ENCODE results near the gene PRSS50.

Gene PRSS50

DNA sequence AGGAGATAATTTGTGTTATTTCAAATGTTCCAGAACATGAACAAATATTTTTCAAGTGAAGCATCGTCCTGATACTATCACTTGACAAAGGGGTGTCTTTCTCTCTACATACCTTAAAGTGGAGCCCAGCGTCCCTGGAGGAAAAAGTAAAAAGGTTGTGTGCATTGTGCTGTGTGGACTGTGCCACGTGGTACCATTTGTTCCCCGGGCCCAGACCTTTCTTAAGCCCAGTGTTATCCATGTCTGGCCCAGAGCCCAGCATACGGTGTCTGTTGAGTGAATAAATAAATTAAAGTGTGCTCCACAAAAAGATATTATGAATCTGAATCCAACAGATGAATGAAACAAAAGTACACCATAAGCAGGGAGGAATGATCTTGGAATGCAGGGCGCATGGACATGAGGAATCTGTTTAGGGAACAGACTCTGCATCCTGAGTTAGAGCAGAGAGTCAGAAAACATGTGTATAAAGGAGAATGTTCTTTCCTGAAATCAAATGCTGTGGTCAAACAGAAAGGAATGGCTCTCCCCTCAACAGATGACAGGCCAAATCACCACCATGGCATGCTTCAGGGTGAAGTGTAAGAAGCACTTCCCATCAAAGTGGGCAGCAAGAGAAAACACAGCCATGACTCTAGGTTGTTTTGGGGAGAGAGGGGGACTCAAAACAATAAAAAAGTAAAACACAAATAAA is 8.1 kb upstream of the PRSS50 start:
- DNase-seq (ENCODE audit: low read depth in 2 of 2), result no peak

DNA sequence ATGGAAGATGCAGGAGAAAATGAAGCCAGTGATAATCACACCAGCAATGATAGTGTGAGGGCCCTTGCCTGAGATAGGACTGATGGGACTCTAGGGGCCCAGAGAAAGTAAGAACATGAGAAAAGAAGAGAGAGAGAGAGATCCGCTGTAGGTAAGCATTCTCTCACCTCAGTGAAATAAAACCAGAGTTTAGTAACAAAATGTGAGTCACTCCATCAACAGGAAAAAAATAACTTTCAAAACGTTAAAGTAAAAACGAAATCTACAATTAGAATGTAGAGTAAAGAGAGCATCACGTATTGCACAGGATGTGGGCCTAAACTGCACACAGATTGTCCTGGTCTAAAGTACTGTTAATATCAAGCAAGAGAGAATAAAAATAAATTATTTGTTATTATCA is 6.8 kb upstream of the PRSS50 start:
- DNase-seq (ENCODE audit: low read depth in 2 of 2), result no peak

DNA sequence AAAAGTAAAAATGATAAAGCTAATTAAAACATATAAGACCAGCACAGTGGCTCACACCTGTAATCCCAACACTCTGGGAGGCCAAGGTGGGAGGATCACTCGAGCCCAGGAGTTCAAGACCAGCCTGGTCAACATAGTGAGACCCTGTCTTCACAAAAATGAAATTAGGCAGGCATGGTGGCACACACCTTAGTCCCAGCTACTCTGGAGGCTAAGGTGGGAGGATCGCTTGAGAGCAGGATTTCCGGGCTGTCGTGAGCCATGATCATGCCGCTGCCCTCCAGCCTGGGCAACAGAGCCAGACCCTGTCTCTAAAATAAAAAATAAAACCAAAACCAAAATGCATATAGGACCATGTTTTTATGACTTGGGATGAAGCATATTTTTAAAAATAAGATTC is 4.8 kb upstream of the PRSS50 start:
- no peak for DNase-seq (ENCODE audit: low read depth in 2 of 2)

DNA sequence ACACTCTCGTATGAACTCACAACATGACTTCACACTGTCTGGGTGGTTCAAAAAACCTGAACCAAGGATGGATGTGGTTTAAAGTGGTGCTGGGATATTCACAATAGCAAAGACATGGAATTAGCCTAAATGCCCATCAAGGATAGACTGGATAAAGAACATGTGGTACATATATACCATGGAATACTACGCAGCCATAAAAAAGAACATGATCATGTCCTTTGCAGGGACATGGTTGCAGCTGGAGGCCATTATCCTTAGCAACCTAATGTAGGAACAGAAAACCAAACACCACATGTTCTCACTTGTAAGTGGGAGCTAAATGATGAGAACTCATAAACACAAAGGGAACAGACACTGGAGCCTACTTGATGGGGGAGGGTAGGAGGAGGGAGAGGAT is 3.3 kb upstream of the PRSS50 start:
- no peak for DNase-seq (ENCODE audit: low read depth in 2 of 2)

DNA sequence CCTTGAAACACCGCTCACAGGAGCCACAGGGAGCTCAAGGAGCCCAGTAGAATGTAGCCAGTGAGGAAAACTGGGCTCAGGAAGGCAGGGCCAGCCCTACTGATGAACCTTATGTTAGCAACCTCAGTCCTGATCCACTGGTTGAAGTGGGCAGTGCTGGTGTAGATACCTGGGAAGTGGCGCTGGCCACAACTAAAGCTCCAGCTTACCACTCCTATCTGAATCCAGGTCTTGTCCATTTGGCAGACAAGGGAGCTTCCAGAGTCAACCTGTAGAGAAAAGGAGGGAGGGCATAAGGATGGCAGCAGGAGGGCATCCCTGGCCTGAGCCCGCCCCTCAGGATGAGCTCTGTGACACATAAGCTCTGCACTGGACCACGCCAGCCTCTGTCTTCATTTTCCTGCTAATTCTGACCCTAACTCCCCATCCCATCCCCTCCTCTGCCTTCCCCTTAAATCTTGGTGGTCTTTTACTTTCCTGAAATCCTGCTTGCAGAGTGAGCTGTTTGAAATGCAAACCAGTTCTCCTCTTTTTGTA is 2.1 kb upstream of the PRSS50 start:
- no peak for DNase-seq (ENCODE audit: low read depth in 2 of 2)

DNA sequence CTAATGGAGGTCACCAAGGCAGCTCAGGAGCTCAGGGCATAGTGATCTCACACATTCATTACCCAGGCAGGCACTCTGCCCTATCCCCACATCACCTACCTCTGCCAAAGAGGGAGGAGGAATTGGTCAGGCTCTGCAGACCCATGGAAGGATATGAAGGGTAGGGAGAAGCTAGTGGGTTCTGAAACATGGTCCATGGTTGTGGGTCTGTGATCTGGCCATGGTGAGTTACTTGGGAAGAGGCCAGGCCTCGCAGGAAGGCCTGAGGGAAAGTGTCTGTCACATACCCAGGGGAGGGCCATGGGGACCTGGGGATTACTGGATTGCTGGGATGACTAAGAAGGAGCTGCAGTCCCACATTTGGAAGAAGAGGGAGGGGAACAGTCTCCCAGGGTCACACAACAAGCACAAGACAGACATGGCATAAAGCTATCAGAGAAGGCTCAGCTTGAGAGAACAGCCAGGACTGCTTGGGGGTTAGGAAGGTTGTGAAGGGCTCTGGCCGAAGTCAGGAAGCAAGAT is 1.4 kb upstream of the PRSS50 start:
- DNase-seq (ENCODE audit: low read depth in 2 of 2), result no peak

DNA sequence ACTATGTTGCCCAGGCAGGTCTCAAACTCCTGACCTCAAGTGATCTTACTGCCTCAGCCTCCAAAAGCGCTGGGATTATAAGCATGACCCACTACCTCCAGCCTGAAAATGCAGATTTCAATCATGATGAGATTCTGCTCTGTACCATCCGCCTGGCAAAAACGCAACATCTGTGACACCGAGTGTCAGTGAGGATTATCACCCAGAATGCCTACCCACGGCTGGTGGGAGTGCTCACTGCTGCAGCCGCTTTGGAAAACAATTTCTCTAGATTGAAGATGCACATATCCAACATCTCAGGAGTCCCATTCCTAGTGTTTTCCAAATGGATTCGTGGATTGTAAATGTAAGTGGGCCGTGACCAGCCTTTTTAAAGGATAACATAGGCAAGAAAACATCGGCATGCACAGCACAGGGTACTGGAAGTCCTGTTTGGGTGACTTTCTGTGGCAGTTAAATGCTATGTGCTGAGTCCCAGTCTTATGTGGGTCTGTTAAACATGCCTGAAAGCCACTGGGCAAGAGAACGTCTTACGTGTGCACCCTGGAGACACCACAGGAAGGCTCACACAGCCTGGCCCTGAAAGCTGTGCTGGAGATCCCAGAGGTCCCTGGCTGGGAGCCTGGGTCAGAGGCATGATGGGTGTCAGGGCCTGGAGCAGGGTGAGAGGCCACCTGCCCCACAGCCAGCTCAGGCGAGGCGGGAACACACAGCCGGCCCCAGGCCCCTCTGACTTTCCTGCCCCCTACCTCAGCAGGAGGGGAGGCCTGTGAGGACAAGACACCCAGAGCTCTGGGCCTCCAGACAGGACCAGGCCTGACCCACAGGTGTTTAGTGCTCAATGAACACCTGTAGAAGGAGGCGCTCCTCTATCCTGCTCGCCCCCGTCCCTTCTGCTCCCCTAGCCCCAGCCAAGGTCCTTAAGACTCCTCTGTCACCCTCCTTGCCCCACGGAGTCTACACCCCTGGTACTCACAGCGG is 918 bp downstream of the PRSS50 start:
- no peak for DNase-seq (ENCODE audit: low read depth in 2 of 2)

DNA sequence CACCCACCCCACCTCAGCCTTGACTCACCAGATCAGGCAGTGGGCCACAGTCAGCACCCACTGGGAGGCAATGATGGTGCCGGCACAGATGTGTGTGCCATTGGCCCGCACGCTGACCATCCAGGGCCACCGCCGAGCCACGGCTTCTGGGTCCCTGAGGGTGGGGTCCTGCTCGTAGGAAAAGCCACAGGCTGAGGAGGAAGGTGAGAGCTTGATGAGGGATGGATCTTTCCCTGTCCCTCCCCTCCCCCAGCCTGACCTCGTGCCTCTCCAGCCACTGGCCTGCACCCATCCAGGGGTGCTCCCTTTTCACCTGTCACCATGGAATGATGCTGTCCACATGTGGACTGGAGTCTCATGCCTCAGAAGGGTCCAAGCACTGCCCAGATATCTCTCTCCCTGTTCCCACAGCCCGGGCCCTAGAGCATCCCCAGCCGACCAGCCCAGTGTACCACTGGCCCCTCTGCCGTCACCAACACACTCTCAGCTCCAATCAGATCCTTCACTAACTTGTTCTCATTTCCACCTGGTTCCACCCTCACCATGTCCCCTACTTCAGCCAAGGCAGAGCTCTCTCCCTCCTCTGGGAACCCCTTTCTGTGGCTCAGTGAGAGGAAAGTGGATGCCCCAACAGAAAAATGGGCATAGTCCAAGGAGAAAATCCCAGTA is 2.0 kb downstream of the PRSS50 start:
- DNase-seq (ENCODE audit: low read depth in 2 of 2), result no peak

DNA sequence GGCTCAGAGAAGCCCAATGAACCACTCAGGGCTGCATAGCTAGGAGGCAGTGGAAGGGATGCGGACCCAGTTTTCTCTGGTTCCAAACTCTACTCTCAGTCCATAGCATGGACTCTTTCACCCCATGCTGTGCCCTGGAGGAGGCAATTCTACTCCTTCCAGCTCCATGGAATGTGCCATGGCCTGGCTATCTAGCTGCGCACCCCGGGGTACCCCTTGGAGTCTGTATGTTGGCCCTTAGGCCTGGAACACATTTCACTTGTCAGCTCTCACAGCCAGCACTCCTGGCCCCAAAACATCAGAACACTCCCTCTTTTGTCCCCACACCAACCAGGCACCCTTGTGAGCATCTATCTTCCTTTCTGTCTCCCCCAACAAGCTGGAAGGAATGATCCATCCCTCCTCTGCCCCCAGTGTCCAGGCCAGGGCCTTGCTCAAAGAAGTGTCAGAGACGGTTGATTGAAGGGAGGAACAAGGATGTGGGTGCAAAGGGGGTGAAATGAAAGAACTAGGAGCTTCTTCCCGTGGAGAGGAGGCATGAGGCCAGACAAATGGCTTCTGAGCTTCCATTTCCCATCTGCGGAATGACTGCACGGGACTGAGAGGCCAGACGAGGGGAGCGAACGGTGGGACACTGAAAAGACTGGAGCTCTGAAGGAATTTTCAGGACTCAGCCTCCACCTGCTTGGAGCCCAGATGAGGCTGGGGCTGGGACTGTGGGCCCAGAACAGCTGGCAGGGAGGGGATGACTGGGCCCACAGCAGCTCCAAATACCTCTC is 2.8 kb downstream of the PRSS50 start:
- no peak for DNase-seq (ENCODE audit: low read depth in 2 of 2)

DNA sequence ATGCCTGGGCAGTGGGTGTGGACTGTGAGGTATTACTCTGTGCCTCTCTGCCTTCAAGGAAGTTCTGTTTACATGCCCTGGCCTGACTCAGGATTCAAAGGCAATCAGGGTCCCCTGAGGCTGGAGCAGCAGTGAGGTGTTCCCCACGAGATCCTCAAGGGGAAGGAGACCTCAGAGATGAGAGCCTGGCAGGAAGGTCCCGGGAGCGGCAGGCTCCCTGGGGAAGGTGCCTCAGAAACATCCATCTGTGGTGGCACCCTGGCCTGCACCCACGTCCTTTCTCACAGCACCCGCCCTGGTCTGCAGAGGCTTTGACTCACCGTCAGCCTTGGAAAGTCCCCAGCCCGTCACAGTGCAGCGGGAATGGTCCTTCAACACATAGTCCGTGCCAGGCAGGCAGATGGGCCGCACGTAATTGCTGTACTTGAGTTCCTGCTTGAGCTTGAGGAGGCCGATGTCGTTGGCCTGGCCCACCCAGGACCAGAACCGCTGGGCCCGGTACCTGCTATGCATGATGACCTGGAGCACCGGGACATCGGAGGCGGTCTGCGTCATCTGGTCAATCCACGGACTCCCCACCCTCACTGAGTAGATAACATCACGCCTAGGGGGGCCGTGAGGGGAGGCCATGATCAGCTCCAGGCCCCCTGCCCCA is 3.6 kb downstream of the PRSS50 start:
- DNase-seq (ENCODE audit: low read depth in 2 of 2), result no peak

DNA sequence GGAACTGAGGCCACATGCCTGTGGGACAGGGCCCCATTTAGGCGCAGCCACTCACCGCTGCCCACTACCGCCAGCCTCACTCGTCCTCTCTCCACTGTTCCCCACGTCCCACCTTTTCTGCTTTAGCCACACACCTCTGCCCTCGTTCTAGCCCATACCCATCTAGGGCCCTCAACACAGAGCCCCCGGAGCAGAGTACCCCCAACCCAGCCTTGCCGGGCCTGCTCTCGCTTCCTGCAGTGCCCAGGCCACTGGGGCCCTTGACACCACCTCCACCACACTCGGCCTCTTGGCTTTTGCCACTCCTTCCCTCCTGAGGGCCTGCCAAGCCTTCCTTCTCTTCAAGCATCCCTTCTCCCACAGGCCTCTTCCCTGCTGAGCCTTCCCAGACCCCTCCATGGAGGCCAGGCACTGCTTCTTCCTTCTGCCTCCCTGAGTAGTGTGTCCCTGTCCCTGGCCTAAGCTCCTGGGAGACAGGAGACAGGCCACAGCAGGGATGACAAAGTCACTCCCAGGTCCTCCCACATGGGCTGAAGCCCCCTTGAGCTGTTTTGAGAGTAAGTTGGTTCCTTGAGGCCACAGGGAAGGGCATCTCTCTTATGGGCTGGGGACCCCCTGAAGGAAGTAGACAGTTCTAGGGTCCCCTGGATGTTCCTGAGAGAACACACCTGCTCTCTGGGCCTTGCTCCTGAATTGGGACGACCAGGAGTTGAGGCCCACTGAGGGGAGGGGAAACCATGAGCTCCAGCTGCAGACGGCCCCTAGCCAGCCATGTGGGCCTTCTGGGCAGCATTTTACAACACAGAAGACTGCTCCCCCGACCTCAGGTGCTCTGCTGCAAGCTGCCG is 4.4 kb downstream of the PRSS50 start:
- DNase-seq (ENCODE audit: low read depth in 2 of 2), result no peak

DNA sequence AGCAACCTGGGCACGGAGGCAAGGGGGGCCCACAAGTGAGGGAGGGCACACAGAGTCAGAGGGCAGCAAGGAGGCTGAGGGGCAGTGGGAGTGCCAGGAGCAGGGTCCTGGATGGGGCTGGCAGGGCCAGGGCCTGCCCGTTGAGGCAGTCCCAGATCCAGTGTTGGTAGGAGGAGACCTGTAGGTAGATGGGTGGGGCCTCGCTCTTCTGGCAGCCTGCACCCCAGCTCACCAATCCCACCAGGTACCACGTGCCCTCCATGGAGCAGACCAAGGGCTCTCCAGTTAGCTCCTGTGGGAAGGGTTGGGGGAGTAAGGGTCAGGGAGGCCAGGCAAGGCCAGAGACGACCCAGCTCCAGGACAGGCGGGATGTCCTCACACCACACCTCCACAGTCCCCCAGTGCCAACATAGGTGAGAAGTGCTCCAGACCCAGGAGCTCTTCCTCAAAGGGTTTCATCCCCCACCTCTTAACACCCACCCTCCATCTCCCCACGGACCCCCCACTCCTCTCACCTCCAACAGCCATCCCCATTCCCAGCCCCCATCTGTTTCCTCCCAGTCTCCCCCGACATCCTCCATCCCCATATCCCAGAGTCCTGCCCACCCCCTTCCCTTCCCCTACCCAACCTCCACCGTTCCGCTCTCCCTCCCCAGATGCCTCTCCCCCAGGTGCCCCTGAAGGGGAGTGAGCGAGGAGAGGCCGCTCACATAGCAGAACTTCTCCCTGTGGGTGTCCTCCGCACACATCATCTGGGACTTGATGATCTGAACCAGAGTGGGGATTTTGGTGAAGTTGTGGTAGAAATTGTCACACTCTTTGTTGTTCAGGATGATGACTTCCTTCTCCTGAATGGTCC is 5.2 kb downstream of the PRSS50 start:
- DNase-seq (ENCODE audit: low read depth in 2 of 2), result no peak

DNA sequence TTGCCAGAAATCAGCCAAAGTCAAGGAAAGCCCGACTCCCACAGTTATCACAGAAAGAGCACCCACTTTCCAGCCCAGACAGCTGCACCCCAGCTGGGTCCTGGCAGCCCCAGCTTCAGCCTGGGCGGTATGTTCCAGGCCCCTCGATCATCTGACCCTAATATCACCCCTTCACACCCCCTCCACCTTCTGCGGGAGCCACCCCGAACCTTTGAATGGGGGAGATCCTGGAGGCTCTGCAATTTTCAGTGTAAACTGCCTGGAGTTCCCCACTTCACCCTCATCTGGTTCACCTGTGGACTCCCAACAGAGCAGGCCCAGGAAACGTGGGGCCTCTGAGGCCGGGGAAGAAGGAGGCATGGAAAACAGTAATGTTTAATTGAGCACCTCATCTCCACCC is 5.9 kb downstream of the PRSS50 start:
- DNase-seq (ENCODE audit: low read depth in 2 of 2), result no peak

DNA sequence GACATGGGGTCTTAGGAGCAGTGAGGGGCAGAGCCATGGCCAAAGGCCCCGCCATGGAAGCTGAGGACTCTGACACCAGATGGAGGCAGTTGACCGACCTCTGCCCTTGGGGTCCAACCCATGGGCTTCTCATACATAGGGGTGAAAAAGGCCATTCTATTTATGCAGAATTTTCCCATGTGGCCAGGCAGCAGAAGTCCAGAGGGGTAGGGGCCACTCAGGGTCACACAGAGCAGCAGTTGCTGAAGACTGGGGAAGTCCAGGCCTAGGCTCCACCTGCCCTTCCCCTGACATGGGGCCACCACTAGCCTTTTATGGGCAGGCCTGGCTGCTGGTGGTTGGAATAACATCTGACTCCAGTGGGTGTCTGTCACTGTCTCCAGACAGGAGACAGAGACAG is 6.4 kb downstream of the PRSS50 start:
- no peak for DNase-seq (ENCODE audit: low read depth in 2 of 2)

DNA sequence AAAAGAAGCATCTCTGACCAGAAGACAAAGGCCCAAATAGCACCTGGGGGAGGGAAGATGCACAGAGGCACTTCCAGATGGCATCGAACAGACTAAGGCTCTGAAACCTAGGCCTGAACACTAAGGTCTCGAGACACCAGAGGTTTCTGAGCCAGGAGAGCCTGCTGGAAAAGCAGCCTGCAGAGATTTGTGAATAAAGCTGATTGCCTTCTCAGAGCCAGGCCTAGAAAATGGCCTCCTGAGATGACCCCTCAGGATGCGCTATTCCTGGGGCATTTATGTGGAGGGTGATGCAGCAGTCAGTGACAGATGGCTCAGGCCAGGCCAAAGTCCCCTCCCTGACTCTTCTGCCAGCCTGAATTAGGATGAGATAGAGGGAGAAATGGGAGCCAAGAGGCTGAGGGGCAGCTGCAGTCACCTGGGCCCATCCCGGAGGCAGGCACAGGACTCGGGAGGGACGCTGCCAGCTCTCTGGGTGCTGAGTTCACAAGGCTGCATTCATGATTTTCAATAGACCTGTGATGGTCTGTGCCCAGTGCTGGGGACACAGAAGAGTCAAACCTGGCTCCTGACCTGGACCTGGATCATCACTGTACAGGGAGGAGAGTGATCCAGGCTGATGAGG is 6.9 kb downstream of the PRSS50 start:
- DNase-seq (ENCODE audit: low read depth in 2 of 2), result no peak

DNA sequence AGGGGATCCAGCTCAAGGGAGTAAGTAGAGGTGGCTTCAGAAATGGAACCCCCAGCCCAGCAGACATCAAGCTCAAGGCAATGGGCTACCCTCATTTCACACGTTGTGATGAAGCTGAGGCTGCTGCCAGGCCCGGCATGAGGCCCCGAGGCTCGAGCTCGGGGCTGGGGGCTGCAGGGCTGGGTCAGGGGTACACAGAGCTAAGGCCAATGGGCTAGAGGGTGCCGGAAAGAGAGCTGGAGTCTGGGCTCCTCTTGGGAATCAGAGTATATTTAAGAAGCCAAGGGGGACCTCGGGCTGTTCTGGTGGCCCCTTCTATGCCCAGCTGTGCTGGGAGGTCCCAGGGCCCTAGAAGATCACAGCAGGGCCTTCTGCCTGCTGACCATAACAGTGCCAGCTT is 7.4 kb downstream of the PRSS50 start:
- DNase-seq (ENCODE audit: low read depth in 2 of 2), result no peak

DNA sequence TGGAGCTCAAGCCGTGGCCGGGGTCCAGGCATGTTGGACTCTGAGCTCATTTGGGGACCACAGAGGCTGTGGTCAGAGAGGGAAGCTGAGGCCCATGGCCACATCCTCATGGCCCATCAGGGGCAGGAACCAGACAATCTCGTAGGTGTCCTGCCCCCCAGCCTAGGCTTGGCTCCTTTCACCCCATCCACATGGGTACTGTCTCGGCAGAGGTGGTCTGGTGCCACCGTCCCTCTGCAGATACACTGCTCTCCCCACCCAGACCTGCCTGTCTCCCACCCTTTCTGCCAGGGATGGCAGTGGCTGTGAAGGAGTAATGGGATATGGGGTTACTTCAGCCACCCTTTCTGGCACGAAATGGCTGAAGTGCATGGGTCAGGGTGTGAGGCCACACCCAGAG is 7.9 kb downstream of the PRSS50 start:
- DNase-seq (ENCODE audit: low read depth in 2 of 2), result no peak

DNA sequence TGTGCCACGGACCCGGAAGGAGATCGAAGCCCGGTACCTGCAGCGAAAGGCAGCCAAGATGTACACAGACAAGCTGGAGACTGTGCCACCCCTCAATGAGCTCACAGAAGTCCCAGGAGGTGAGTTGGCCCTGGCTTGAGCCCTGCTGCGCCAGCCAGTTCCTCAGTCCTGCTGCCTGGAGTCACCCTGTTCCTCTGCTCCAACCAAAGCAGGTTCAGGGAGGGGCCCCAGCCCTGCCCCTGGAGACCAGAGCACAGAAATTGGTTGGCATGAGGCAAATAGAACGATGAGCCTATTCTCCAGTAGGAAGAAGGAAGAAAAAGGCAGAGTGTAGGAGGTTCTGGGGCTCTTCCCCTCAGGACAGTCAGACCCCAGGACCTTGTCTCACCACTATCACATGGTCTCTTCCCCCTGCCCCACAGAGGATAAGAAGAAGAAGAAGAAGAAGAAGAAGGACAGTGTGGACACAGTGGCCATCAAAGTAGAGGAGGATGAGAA is 8.5 kb downstream of the PRSS50 start:
- DNase-seq (ENCODE audit: low read depth in 2 of 2), result no peak

Measured in stimulated activated CD8-positive, alpha-beta memory T cell treated with anti-CD3 and anti-CD28 coated beads, Interleukin-2, amount 100 ng/mL, for 1 hour (primary cell).